HepG2 (cell line): ENCODE results near the gene APCDD1L. TPM values are rescaled to one million over a fixed set of nuclear protein-coding genes. Genes with fewer than 3 reads are reported as not detected.

Experiments used
- ATAC-seq: fragments of 200-7000 bp; cut with Tn5 transposase; 3 replicates; pipeline ENCODE4 v1.9.1; 2020; ENCODE audit warnings: mild to moderate bottlenecking, moderate library complexity
- BruUV-seq: library from RNA; stranded (reverse); fragments of 400-500 nt; replicated peaks from 2 replicates; lab custom pipeline; 2021; lab: Mats Ljungman, UMichigan
- CTCF ChIA-PET: fragments of 300-600 bp; formaldehyde crosslinking; extraction: SDS; loops from one replicate; lab custom pipeline; 2021; ENCODE audit warnings: low total read pairs, inconsistent platforms, low intra/inter-chr PET ratio; lab: Yijun Ruan, JAX
- POLR2A ChIA-PET: fragments of 350-600 bp; sonication (Branson Sonifier 250); formaldehyde crosslinking; loops from one replicate; lab custom pipeline; 2020; ENCODE audit warnings: antibody characterized with exemption, inconsistent platforms; lab: Yijun Ruan, JAX
- DNase-seq: peaks from one replicate; pipeline ENCODE4 v3.0.0-alpha.2; 2015; ENCODE audit warnings: low spot score
- FAIRE-seq: peaks from 3 replicates; lab custom pipeline; 2011; peaks lifted over from hg19 to GRCh38; lab: Jason Lieb, UNC
- H2AFZ ChIP-seq: one replicate; pipeline ENCODE4 v1.6.1; 2011; ENCODE audit warnings: low read length, inconsistent platforms
- H3K27ac ChIP-seq: fragments of 300-600 bp; 3 replicates; pipeline ENCODE4 v1.8.0; 2011; ENCODE audit warnings: mixed run types, mild to moderate bottlenecking, mixed read lengths, low read length, inconsistent platforms; ENCODE audit not compliant: insufficient read depth; ENCODE audit errors: extremely low read length
- H3K27me3 ChIP-seq, 2 experiments: fragments of 200-600 bp in 1 of 2; 2 replicates in 1 of 2; 3 replicates in 1 of 2; pipeline versions ENCODE4 v1.6.0 to v1.8.0; 2011; ENCODE audit warnings: low read length in 2 of 2, mild to moderate bottlenecking in 2 of 2, moderate library complexity in 2 of 2, inconsistent platforms in 1 of 2; ENCODE audit not compliant: insufficient read depth in 2 of 2, control insufficient read depth in 1 of 2
- H3K36me3 ChIP-seq, 2 experiments: fragments of 200-600 bp in 1 of 2; replicated peaks in 1 of 2; 2 replicates in 1 of 2; 3 replicates in 1 of 2; pipeline versions ENCODE4 v1.5.1 to v1.8.0; 2011; ENCODE audit warnings: low read length in 2 of 2, inconsistent platforms in 1 of 2; ENCODE audit not compliant: insufficient read depth in 2 of 2, control insufficient read depth in 1 of 2
- H3K4me1 ChIP-seq: 2 replicates; pipeline ENCODE4 v1.5.1; 2012; ENCODE audit warnings: low read length, inconsistent platforms; ENCODE audit not compliant: insufficient read depth
- H3K4me2 ChIP-seq: 2 replicates; pipeline ENCODE4 v1.6.0; 2011; ENCODE audit warnings: low read depth, low read length, inconsistent platforms
- H3K4me3 ChIP-seq, 3 experiments: fragments of 200-600 bp in 1 of 3; sonication (generic), shearing (Covaris generic) in 1 of 3; replicated peaks in 1 of 3; 2 replicates each; pipeline ENCODE4 v1.5.1; 2011 to 2016; ENCODE audit warnings: low read length in 3 of 3, inconsistent platforms in 2 of 3, low read depth in 2 of 3, mild to moderate bottlenecking in 2 of 3, control low read depth in 1 of 3, mixed read lengths in 1 of 3; ENCODE audit not compliant: insufficient read depth in 1 of 3
- H3K79me2 ChIP-seq: one replicate; pipeline ENCODE4 v1.6.1; 2011; ENCODE audit warnings: low read length, inconsistent platforms; ENCODE audit not compliant: insufficient read depth
- H3K9ac ChIP-seq: 2 replicates; pipeline ENCODE4 v1.6.0; 2011; ENCODE audit warnings: mild to moderate bottlenecking, low read depth, low read length, inconsistent platforms; ENCODE audit not compliant: insufficient read depth
- H3K9me3 ChIP-seq: 2 replicates; pipeline ENCODE4 v1.5.1; 2012; ENCODE audit warnings: mild to moderate bottlenecking, low read length
- H4K20me1 ChIP-seq: 2 replicates; pipeline ENCODE4 v1.6.0; 2011; ENCODE audit warnings: inconsistent platforms, mild to moderate bottlenecking, low read length, moderate library complexity; ENCODE audit not compliant: insufficient read depth
- E2F2 ChIP-seq: sonication (generic); formaldehyde crosslinking; IDR thresholded peaks from 2 replicates; pipeline ENCODE4 v1.4.0; 2020; ENCODE audit warnings: missing genetic modification reagents, borderline replicate concordance
- HNRNPUL1 ChIP-seq: fragments of 200-400 bp; formaldehyde crosslinking; IDR thresholded peaks from 2 replicates; pipeline ENCODE4 v1.6.1; 2017; ENCODE audit warnings: low read depth, mild to moderate bottlenecking, low read length, moderate library complexity
- ZNF318 ChIP-seq: sonication (generic); formaldehyde crosslinking; IDR thresholded peaks from 2 replicates; pipeline ENCODE4 v1.4.0; 2020; ENCODE audit warnings: mild to moderate bottlenecking, missing genetic modification reagents
- WGBS: methylation state at CpG from one replicate; pipeline ENCODE4 v1.1.6; 2017; ENCODE audit warnings: low lambda C conversion rate; 5-methylcytosine and 5-hydroxymethylcytosine counted together
- in situ Hi-C: cut with HindIII; loops from 2 replicates; pipeline ENCODE4 v1.10.0; 2017; ENCODE audit warnings: low pct_unique_long_range_greater_than_20kb; ENCODE audit not compliant: extremely low pct_ligation_motif_present
- intact Hi-C: fragments of 100-400 bp; cut with micrococcal nuclease; formaldehyde crosslinking; loops from one replicate; pipeline ENCODE4 v1.10.0; 2022; ENCODE audit not compliant: unreplicated experiment
- polyA plus RNA-seq, 8 experiments: library from polyadenylated mRNA; depleted of rRNA in 3 of 8; stranded (reverse) in 7 of 8; unstranded in 1 of 8; fragments of >200 nt; fragmentation: Illumina TruSeq in 4 of 8; extraction: Trizol in 4 of 8; gene quantifications; 2 replicates each; pipeline versions ENCODE4 v1.2.1 to v1.2.3, GENCODE V29; 2011 to 2016; ENCODE audit warnings: low read depth in 4 of 8, missing spikeins in 1 of 8, mixed read lengths in 1 of 8; ENCODE audit not compliant: insufficient read depth in 1 of 8
- total RNA-seq, 5 experiments: library from RNA; depleted of rRNA; stranded (reverse); fragments of >200 nt; fragmentation: Illumina TruSeq; extraction: Trizol; gene quantifications; 2 replicates each; pipeline ENCODE4 v1.2.3, GENCODE V29; 2016; ENCODE audit warnings: low read depth in 1 of 5

Gene APCDD1L
- total and polyA plus RNA-seq, 2 of the 13 experiments (the other 11 are each of a cell fraction or from before 2014, with no cell fraction given): not detected

GRCh38 chr20:58554541-58554940 lies 39.3 kb upstream of the APCDD1L start:
- no peak overlapping the region for H3K4me2 ChIP-seq
- H3K9ac ChIP-seq: no peak overlapping the region
- ATAC-seq (no peak), FAIRE-seq (no peak), DNase-seq (no peak)
- no peaks in the 10 kb centered on the region for H3K79me2 ChIP-seq
- H3K4me3 ChIP-seq: no peak overlapping the region
- H3K36me3 ChIP-seq: no peaks in the 10 kb centered on the region
- ChIA-PET POLR2A (no interaction called here), CTCF (no interaction called here)
- intact Hi-C loops: no loop called here
- no peak for TF ChIP-seq E2F2 (CRISPR knock-in tag)
- TF ChIP-seq HNRNPUL1: no peak
- TF ChIP-seq ZNF318 (CRISPR knock-in tag): no peak
- H3K9me3 ChIP-seq: no peaks in the 10 kb centered on the region; the same call in 1 of the 2 replicates
- H2AFZ ChIP-seq: no peak overlapping the region
- H3K27ac ChIP-seq: no peak overlapping the region
- H3K4me1 ChIP-seq: no peaks in the 10 kb centered on the region
- no TSS peak for BruUV-seq
- peaks cover 8 to 81% of the 10 kb centered on the region in 2 experiments; a peak in 4 of 5 replicates for H3K27me3 ChIP-seq
- in situ Hi-C loops: no loop called here
- WGBS: 15% methylated on average over 3 of the region's 3 CpGs
- no peaks in the 10 kb centered on the region for H4K20me1 ChIP-seq
